GM12878 (cell line): ENCODE measurements around the gene PPP1R1A. TPM values are rescaled to one million over a fixed set of nuclear protein-coding genes. Genes with fewer than 3 reads are reported as not detected.

Experiments
- ATAC-seq: fragments of 200-7000 bp; cut with Tn5 transposase; 3 replicates; pipeline ENCODE4 v1.9.1; 2020; ENCODE audit warnings: mild to moderate bottlenecking, moderate library complexity
- BruUV-seq: library from RNA; stranded (reverse); fragments of 400-500 nt; replicated peaks from 2 replicates; lab custom pipeline; 2021; lab: Mats Ljungman, UMichigan
- CTCF ChIA-PET: fragments of 300-600 bp; sonication (Branson Sonifier 250); formaldehyde crosslinking; extraction: SDS; loops from one replicate; lab custom pipeline; 2021; ENCODE audit warnings: inconsistent platforms; lab: Yijun Ruan, JAX
- POLR2A ChIA-PET: fragments of 350-600 bp; formaldehyde crosslinking; extraction: SDS; loops from one replicate; lab custom pipeline; 2021; ENCODE audit warnings: inconsistent platforms; lab: Charles Lee
- RAD21 ChIA-PET: fragments of 300-600 bp; sonication (Branson Sonifier 250); formaldehyde crosslinking; loops from one replicate; lab custom pipeline; 2023; ENCODE audit warnings: antibody characterized with exemption; ENCODE audit not compliant: unreplicated experiment; lab: Charles Lee
- SMC1A ChIA-PET: fragments of 300-600 bp; sonication (Branson Sonifier 250); formaldehyde crosslinking; loops from one replicate; lab custom pipeline; 2023; ENCODE audit not compliant: unreplicated experiment, uncharacterized antibody; lab: Charles Lee
- DNase-seq: peaks from one replicate; pipeline ENCODE4 v3.0.0-alpha.2; 2011; ENCODE audit warnings: low read depth, low spot score
- FAIRE-seq: peaks from 3 replicates; lab custom pipeline; 2011; peaks lifted over from hg19 to GRCh38; lab: Jason Lieb, UNC
- H2AFZ ChIP-seq: 2 replicates; pipeline ENCODE4 v1.6.0; 2011; ENCODE audit warnings: low read depth, low read length, control low read depth; ENCODE audit not compliant: control insufficient read depth
- H3K27ac ChIP-seq: 2 replicates; pipeline ENCODE4 v1.5.1; 2011; ENCODE audit warnings: control low read depth; ENCODE audit not compliant: control insufficient read depth, insufficient read depth
- H3K27me3 ChIP-seq, 2 experiments: replicated peaks in 1 of 2; 2 replicates each; pipeline versions ENCODE4 v1.6.0 to v1.6.1; 2011; ENCODE audit warnings: low read length in 1 of 2; ENCODE audit not compliant: control insufficient read depth in 2 of 2, insufficient read depth in 2 of 2
- H3K36me3 ChIP-seq, 2 experiments: 2 replicates each; pipeline ENCODE4 v1.5.1; 2011; ENCODE audit warnings: low read length in 1 of 2; ENCODE audit not compliant: control insufficient read depth in 2 of 2, insufficient read depth in 2 of 2
- H3K4me1 ChIP-seq: 2 replicates; pipeline ENCODE4 v1.6.1; 2011; ENCODE audit warnings: mild to moderate bottlenecking, low read length, moderate library complexity, mixed read lengths; ENCODE audit not compliant: control insufficient read depth, insufficient read depth
- H3K4me2 ChIP-seq: 2 replicates; pipeline ENCODE4 v1.6.0; 2011; ENCODE audit warnings: control low read depth; ENCODE audit not compliant: control insufficient read depth, insufficient read depth
- H3K4me3 ChIP-seq: fragments of 200-600 bp; sonication (generic); 2 replicates; pipeline ENCODE4 v1.5.1; 2016
- H3K79me2 ChIP-seq: 2 replicates; pipeline ENCODE4 v1.6.0; 2011; ENCODE audit warnings: low read length; ENCODE audit not compliant: control insufficient read depth, insufficient read depth
- H3K9ac ChIP-seq: 2 replicates; pipeline ENCODE4 v1.8.0; 2011; ENCODE audit warnings: low read length, control low read depth, mixed read lengths; ENCODE audit not compliant: control insufficient read depth, insufficient read depth
- H3K9me3 ChIP-seq: replicated peaks from 3 replicates; pipeline ENCODE4 v1.5.1; 2011; ENCODE audit warnings: mild to moderate bottlenecking, low read length; ENCODE audit not compliant: control insufficient read depth, insufficient read depth
- H4K20me1 ChIP-seq: 2 replicates; pipeline ENCODE4 v1.6.0; 2011; ENCODE audit not compliant: control insufficient read depth, insufficient read depth
- CHD4 ChIP-seq: fragments of 200-600 bp; sonication (generic); IDR thresholded peaks from 2 replicates; pipeline ENCODE4 v1.6.1; 2016; ENCODE audit warnings: mild to moderate bottlenecking
- EED ChIP-seq: sonication (generic); IDR thresholded peaks from 2 replicates; pipeline ENCODE4 v1.6.1; 2016; ENCODE audit warnings: antibody characterized with exemption, low read depth
- EGR1 ChIP-seq, 2 experiments: IDR thresholded peaks; 1 replicate in 1 of 2; 2 replicates in 1 of 2; pipeline ENCODE4 v1.6.1; 2011 to 2012; ENCODE audit warnings: low read depth in 2 of 2, low read length in 2 of 2, borderline replicate concordance in 1 of 2, mild to moderate bottlenecking in 1 of 2, moderate library complexity in 1 of 2
- EZH2 ChIP-seq: IDR thresholded peaks from 2 replicates; pipeline ENCODE4 v1.6.1; 2012; ENCODE audit warnings: low read depth, mild to moderate bottlenecking, control low read depth, inconsistent platforms, low read length, borderline replicate concordance; ENCODE audit not compliant: control insufficient read depth
- HCFC1 ChIP-seq: fragments of 150-350 bp; IDR thresholded peaks from 2 replicates; pipeline ENCODE4 v1.6.1; 2014; ENCODE audit warnings: low read length
- MTA3 ChIP-seq: IDR thresholded peaks from 2 replicates; pipeline ENCODE4 v1.6.1; 2012; ENCODE audit warnings: low read length, inconsistent platforms, borderline replicate concordance
- NR2C2 ChIP-seq: IDR thresholded peaks from 2 replicates; pipeline ENCODE4 v1.6.1; 2011; ENCODE audit warnings: borderline replicate concordance, low read depth; ENCODE audit not compliant: control insufficient read depth, insufficient read length
- POLR2A ChIP-seq: IDR thresholded peaks from 2 replicates; pipeline ENCODE4 v1.6.1; 2011; ENCODE audit warnings: low read depth, mild to moderate bottlenecking, low read length
- RBBP5 ChIP-seq: fragments of 200-600 bp; sonication (generic); conservative IDR thresholded peaks from 2 replicates; pipeline ENCODE4 v1.6.1; 2016
- SIN3A ChIP-seq: IDR thresholded peaks from 2 replicates; pipeline ENCODE4 v1.6.1; 2012; ENCODE audit warnings: low read depth, low read length, improper control_type of control experiment
- STAT1 ChIP-seq: fragments of 450-650 bp; conservative IDR thresholded peaks from 2 replicates; pipeline ENCODE4 v1.6.1; 2014; ENCODE audit warnings: antibody characterized with exemption, mild to moderate bottlenecking
- ZBED1 ChIP-seq: IDR thresholded peaks from 2 replicates; pipeline ENCODE4 v1.6.1; 2016; ENCODE audit warnings: borderline replicate concordance
- WGBS: methylation state at CpG from one replicate; pipeline ENCODE4 v1.1.6; 2016; ENCODE audit warnings: low lambda C conversion rate; ENCODE audit not compliant: insufficient replicate concordance, insufficient coverage; ENCODE audit errors: missing lambda C conversion rate; 5-methylcytosine and 5-hydroxymethylcytosine counted together
- in situ Hi-C: fragments of 300-500 bp; cut with MboI; formaldehyde crosslinking; loops from 9 replicates; pipeline ENCODE4 v1.14.3; 2018; ENCODE audit warnings: mixed read lengths
- intact Hi-C: fragments of 100-400 bp; cut with micrococcal nuclease; formaldehyde crosslinking; loops from one replicate; pipeline ENCODE4 v1.14.2; 2022; ENCODE audit not compliant: unreplicated experiment
- polyA plus RNA-seq, 11 experiments: library from polyadenylated mRNA; depleted of rRNA in 4 of 11; unstranded in 6 of 11; stranded (reverse) in 5 of 11; fragments of >200 nt; fragmentation: Nextera tagmentation in 4 of 11; fragmentation: Illumina TruSeq in 1 of 11; extraction: Ambion mirVana in 4 of 11; extraction: Trizol in 1 of 11; gene quantifications; 1 replicate in 1 of 11; 2 replicates in 10 of 11; pipeline versions ENCODE4 v1.2.1 to v1.2.3, GENCODE V29; 2011 to 2016; ENCODE audit warnings: inconsistent platforms in 2 of 11, missing spikeins in 2 of 11, low read depth in 1 of 11
- total RNA-seq, 4 experiments: library from RNA; depleted of rRNA in 3 of 4; stranded (reverse); fragments of >200 nt in 3 of 4; fragmentation: Illumina TruSeq in 1 of 4; extraction: Trizol in 1 of 4; gene quantifications; 2 replicates each; pipeline versions ENCODE4 v1.2.1 to v1.2.3, GENCODE V29; 2013 to 2021
- TF ChIP-seq, protein P1 (sequence below): fragments of 450-650 bp; formaldehyde crosslinking; IDR thresholded peaks from 2 replicates; pipeline ENCODE4 v1.4.0; 2020; ENCODE audit warnings: mild to moderate bottlenecking, moderate library complexity
- TF ChIP-seq, protein P2 (sequence below): fragments of 450-650 bp; IDR thresholded peaks from 2 replicates; pipeline ENCODE4 v1.6.1; 2016; ENCODE audit warnings: mild to moderate bottlenecking
- TF ChIP-seq, protein P3 (sequence below): IDR thresholded peaks from 2 replicates; pipeline ENCODE4 v1.6.1; 2012; ENCODE audit warnings: low read depth, low read length, improper control_type of control experiment
- TF ChIP-seq, protein P4 (sequence below): IDR thresholded peaks from 2 replicates; pipeline ENCODE4 v1.6.1; 2012; ENCODE audit warnings: low read length, inconsistent platforms

PPP1R1A gene
- total and polyA plus RNA-seq, 10 of the 15 experiments (the other 5 are each of a cell fraction or from before 2014, with no cell fraction given), result 0.03 to 0.08 (median 0.07) TPM; not detected in 7

DNA sequence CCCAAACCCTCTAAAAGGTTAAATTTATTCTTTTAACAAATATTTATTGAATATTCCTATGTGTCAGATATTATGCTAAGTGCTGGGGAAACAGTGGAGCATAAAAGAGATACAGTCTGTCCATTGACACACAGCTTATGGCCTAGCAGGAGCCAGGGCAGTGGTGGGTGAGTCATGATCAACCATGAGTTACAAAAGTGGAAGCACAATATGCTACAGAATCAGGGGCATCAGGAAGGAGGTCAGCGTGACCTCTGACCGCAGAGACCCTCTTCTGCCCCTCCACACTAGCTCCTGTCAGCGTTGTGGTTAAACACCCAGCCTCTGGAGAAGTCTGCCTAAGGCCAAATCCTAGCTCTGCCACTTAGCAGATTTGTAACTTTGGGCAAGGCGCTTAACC is 4.7 kb upstream of the PPP1R1A start:
- in situ Hi-C loops, result no loop called here
- 29% methylated on average over 4 of the region's 4 CpGs for WGBS
- ChIA-PET POLR2A (no interaction called here), CTCF (interaction anchor here (0.7 to 2.8 kb wide), 5 partner anchors 8 to 156 kb away, joined by 3 to 17 read pairs (median 3); no protein-coding TSS in a partner anchor), RAD21 (no interaction called here), SMC1A (interaction anchor here (1.2 kb wide), 1 partner anchor 9 kb away, joined by 4 read pairs; no protein-coding TSS in a partner anchor)
- H3K9me3 ChIP-seq, result no peaks in the 10 kb centered on the region
- H4K20me1 ChIP-seq, result no peaks in the 10 kb centered on the region
- no peak overlapping the region for H3K4me2 ChIP-seq
- no peak for ATAC-seq
- intact Hi-C loops, result no loop called here
- H3K4me3 ChIP-seq, result no peak overlapping the region
- peaks cover 0 to 10% of the 10 kb centered on the region in 2 experiments; a peak in 3 of 4 replicates for H3K27me3 ChIP-seq
- H3K79me2 ChIP-seq, result no peaks in the 10 kb centered on the region
- H3K36me3 ChIP-seq, result no peaks in the 10 kb centered on the region
- no peak overlapping the region for H3K9ac ChIP-seq
- FAIRE-seq, result no peak
- H2AFZ ChIP-seq, result no peak overlapping the region
- H3K27ac ChIP-seq, result no peak overlapping the region
- no TSS peak for BruUV-seq
- TF ChIP-seq HCFC1, result no peak
- TF ChIP-seq ZBED1, result no peak
- TF ChIP-seq MTA3, result no peak
- no peak for TF ChIP-seq RBBP5
- no peak for TF ChIP-seq NR2C2
- TF ChIP-seq SIN3A, result no peak
- no peak for TF ChIP-seq EZH2
- TF ChIP-seq EED, result no peak
- TF ChIP-seq EGR1 (IDR thresholded peaks at IDR 0.05; ENCODE audit: borderline replicate concordance in 1 of 2, low read depth in 2 of 2, low read length in 2 of 2), result no peak
- TF ChIP-seq CHD4, result no peak
- TF ChIP-seq, protein P1, sequence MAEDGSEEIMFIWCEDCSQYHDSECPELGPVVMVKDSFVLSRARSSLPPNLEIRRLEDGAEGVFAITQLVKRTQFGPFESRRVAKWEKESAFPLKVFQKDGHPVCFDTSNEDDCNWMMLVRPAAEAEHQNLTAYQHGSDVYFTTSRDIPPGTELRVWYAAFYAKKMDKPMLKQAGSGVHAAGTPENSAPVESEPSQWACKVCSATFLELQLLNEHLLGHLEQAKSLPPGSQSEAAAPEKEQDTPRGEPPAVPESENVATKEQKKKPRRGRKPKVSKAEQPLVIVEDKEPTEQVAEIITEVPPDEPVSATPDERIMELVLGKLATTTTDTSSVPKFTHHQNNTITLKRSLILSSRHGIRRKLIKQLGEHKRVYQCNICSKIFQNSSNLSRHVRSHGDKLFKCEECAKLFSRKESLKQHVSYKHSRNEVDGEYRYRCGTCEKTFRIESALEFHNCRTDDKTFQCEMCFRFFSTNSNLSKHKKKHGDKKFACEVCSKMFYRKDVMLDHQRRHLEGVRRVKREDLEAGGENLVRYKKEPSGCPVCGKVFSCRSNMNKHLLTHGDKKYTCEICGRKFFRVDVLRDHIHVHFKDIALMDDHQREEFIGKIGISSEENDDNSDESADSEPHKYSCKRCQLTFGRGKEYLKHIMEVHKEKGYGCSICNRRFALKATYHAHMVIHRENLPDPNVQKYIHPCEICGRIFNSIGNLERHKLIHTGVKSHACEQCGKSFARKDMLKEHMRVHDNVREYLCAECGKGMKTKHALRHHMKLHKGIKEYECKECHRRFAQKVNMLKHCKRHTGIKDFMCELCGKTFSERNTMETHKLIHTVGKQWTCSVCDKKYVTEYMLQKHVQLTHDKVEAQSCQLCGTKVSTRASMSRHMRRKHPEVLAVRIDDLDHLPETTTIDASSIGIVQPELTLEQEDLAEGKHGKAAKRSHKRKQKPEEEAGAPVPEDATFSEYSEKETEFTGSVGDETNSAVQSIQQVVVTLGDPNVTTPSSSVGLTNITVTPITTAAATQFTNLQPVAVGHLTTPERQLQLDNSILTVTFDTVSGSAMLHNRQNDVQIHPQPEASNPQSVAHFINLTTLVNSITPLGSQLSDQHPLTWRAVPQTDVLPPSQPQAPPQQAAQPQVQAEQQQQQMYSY (CRISPR knock-in tag), result no peak
- TF ChIP-seq, protein P2, sequence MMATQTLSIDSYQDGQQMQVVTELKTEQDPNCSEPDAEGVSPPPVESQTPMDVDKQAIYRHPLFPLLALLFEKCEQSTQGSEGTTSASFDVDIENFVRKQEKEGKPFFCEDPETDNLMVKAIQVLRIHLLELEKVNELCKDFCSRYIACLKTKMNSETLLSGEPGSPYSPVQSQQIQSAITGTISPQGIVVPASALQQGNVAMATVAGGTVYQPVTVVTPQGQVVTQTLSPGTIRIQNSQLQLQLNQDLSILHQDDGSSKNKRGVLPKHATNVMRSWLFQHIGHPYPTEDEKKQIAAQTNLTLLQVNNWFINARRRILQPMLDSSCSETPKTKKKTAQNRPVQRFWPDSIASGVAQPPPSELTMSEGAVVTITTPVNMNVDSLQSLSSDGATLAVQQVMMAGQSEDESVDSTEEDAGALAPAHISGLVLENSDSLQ, result no peak
- TF ChIP-seq, protein P3, sequence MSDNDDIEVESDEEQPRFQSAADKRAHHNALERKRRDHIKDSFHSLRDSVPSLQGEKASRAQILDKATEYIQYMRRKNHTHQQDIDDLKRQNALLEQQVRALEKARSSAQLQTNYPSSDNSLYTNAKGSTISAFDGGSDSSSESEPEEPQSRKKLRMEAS, result no peak
- TF ChIP-seq, protein P4, sequence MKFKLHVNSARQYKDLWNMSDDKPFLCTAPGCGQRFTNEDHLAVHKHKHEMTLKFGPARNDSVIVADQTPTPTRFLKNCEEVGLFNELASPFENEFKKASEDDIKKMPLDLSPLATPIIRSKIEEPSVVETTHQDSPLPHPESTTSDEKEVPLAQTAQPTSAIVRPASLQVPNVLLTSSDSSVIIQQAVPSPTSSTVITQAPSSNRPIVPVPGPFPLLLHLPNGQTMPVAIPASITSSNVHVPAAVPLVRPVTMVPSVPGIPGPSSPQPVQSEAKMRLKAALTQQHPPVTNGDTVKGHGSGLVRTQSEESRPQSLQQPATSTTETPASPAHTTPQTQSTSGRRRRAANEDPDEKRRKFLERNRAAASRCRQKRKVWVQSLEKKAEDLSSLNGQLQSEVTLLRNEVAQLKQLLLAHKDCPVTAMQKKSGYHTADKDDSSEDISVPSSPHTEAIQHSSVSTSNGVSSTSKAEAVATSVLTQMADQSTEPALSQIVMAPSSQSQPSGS, result no peak
- no peak for TF ChIP-seq STAT1
- no peak for TF ChIP-seq POLR2A
- TF ChIP-seq, all 136 proteins: peak for 0
- no peak for DNase-seq
- H3K4me1 ChIP-seq, result no peaks in the 10 kb centered on the region
